ENCODE data around the gene HAL.

Gene HAL

DNA sequence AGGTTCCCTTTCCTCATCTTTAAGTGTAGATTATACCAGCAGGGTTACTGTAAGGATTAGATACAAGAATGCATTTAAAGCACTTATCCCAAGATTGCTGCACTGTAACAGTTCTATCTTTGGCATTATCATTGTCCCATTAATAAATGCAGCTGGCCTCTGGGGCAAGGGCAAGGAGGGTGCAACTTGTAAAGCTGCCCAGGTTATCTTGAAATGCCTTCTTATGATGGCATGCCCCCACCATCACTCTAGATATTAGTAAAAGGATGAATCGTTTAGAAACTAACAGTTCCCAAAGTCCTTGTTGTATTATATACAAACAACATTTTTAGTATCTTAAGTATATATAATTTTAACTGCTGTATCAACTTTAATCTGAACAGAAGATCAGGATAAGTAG is 32.4 kb upstream of the HAL start:
- Mint-ChIP-seq H3K27me3 (no peaks in the 10 kb centered on the region), H3K36me3 (peaks cover 28% of the 10 kb centered on the region), H3K4me1 (peaks cover 24% of the 10 kb centered on the region), H3K4me3 (no peak overlapping the region), H3K27ac (no peak overlapping the region), H3K9me3 (no peaks in the 10 kb centered on the region)
- no peak for ATAC-seq

DNA sequence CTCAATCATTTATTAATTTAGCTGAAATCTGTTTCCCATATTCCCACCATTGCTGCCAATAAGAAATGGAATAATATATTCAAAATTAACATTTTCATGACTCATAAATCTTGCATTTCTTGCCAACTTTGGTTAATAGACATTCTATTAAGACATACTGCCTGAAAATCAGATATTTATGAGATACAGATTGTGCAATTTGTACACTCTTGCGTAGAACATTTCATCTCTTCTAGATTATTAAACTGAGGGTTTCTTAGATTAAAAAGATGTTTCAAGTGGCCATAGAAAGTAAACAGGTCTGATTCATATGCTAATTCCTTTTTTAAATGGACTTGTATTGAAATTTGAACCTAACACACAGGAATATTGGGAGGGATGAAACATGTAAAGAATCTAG is 30.2 kb upstream of the HAL start:
- Mint-ChIP-seq H3K27me3 (no peaks in the 10 kb centered on the region), H3K4me1 (peaks cover 25% of the 10 kb centered on the region), H3K4me3 (no peak overlapping the region), H3K36me3 (peaks cover 34% of the 10 kb centered on the region), H3K9me3 (no peaks in the 10 kb centered on the region), H3K27ac (no peak overlapping the region)
- no peak for ATAC-seq

DNA sequence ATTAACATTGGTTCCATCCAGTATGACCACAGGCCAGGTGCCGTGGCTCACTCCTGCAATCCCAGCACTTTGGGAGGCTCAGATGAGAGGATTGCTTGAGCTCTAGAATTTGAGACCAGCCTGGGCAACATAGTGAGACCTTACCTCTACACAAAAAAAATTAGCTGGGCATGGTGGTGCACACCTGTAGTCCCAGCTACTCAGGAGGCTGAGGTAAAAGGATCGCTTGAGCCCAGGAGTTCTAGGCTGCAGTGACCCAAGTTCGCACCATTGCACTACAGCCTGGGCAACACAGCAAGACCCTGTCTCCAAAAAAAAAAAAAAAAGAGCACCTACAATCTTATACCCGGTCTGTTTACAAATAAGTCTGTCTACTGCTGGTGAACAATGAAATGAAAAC is 29.4 kb upstream of the HAL start:
- Mint-ChIP-seq H3K9me3 (no peaks in the 10 kb centered on the region), H3K36me3 (peaks cover 33% of the 10 kb centered on the region), H3K4me3 (no peak overlapping the region)

DNA sequence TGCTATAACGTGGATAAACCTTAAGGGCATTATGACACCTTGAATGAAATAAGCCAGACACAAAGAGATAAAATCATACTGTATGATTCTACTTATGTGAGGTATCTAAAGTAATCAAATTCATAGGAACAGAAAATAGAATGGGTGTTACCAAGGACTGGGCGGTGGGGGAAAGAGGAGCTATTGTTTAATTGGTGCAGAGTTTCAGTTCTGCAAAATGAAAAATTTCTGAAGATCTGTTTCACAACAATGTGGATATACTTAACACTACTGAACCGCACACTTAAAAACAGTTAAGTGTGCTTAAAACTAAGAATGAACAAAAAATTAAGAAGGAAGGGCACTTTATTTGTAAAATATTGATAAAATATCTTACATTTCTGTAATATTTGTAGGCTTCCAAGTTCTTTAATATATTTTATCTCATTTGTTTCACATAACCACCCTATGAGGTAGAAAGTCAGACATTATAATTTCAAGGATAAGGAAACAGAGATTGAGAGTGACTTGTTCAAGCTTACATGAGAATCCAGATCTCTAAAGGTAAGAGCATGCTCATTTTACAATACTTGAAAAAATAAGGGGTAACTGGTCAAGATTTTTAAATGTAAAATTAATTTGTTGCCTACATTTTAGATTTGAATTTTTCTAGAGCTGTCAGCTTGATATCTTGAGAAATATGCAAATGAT is 24.3 kb upstream of the HAL start:
- peak; percentile 94 for ATAC-seq
- Mint-ChIP-seq H3K36me3 (peaks cover 34% of the 10 kb centered on the region), H3K4me3 (no peak overlapping the region), H3K27me3 (no peaks in the 10 kb centered on the region), H3K27ac (peak overlapping the region; percentile 83), H3K9me3 (no peaks in the 10 kb centered on the region), H3K4me1 (peaks cover 23% of the 10 kb centered on the region)

More for the DNA sequence above, 29.4 kb upstream of the HAL start:
- H3K4me1 Mint-ChIP-seq: peaks cover 27% of the 10 kb centered on the region
- no peak overlapping the region for H3K27ac Mint-ChIP-seq
- ATAC-seq: no peak
- H3K27me3 Mint-ChIP-seq: no peaks in the 10 kb centered on the region

DNA sequence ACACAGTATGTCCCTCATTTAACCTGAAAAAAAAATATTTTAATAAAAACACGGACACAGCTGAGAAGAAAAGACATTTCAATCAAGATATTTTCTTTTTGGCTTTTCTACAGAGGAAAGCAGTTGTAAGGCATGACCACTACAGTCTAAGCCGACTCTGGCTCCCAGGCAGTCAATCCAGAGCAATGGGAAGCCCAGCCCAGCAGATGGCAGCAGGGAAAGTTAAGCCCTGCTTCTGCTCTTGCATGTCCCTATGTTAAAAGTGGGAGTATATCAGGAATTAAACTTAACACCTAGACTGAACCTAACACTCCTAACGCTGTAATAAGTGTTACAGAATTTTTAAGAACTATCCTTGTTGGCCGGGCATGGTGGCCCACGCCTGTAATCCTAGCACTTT is 19.5 kb upstream of the HAL start:
- Mint-ChIP-seq H3K4me3 (no peak overlapping the region), H3K27ac (no peak overlapping the region), H3K9me3 (no peaks in the 10 kb centered on the region), H3K27me3 (no peaks in the 10 kb centered on the region), H3K4me1 (peaks cover 9% of the 10 kb centered on the region), H3K36me3 (peaks cover 71% of the 10 kb centered on the region)
- no peak for ATAC-seq

DNA sequence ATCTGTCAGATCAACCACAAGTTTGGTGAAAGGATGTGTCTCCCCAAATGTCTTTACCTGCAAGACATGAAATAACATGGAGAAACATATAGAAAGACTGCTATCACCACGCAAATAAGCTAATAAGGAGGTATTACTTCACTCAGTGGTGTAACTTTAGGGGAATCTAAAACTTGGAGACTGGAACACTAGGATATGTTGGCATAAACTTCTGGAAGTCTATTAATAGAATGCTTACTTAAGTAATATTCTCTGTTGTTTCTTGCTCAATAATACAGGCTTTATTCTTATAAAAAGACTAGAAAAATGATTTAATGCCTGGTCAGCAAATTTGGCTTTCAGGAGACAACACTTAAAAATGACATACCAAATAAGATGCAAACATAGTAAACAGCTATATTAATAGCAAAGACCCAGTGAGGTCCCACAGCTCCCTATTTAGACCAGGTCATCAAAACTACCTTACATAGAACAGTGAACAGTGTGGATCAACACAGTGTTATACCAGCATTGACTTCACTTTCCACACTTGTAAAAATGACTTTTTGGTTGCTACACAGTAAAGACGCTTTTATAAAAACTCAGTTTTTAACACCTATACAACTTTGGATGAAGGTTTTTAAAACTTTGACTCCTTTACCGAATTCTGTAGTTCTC is 18.9 kb upstream of the HAL start:
- no peak for ATAC-seq
- Mint-ChIP-seq H3K9me3 (no peaks in the 10 kb centered on the region), H3K27me3 (no peaks in the 10 kb centered on the region), H3K4me1 (peaks cover 4% of the 10 kb centered on the region), H3K4me3 (no peak overlapping the region), H3K27ac (no peak overlapping the region), H3K36me3 (peaks cover 77% of the 10 kb centered on the region)

DNA sequence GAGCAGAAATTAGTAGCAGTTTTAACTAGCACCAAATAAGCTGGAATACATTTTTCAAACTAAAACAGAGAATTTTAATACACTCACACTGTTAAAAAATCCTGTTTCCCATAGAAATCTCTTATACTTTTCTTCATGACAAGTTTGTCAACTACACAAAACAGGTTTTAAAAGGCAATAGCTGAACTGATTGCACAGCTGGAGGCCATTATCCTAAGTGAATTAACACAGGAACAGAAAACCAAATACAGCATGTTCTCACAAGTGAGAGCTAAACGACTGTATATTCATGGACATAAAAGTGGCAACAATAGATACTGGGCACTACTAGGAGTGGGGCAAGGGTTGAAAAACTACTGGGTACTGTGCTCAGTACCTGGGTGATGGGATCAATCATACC is 11.6 kb upstream of the HAL start:
- Mint-ChIP-seq H3K4me1 (no peaks in the 10 kb centered on the region), H3K36me3 (peaks cover 61% of the 10 kb centered on the region), H3K27ac (no peak overlapping the region), H3K9me3 (no peaks in the 10 kb centered on the region), H3K4me3 (no peak overlapping the region), H3K27me3 (no peaks in the 10 kb centered on the region)
- no peak for ATAC-seq

DNA sequence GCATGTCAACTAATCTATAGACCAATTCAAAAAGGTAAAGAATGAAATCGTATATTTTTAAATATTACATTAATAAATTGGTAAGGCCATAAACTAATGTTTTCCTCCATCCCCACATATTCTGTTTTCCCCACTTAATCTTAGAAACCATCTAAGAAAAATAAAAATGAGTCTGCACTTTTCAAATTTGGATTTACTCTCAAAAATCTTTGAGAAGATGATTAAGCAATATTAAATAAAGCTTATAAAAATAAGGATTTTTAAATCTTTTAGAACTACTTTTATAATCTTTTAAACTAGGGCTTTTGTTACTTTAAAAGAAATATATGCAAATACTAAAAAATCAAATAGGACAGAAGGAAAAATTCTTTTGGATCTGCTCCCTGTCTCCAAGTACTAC is 10.6 kb upstream of the HAL start:
- Mint-ChIP-seq H3K27me3 (no peaks in the 10 kb centered on the region), H3K4me3 (no peak overlapping the region), H3K9me3 (no peaks in the 10 kb centered on the region), H3K4me1 (no peaks in the 10 kb centered on the region), H3K36me3 (peaks cover 57% of the 10 kb centered on the region), H3K27ac (no peak overlapping the region)
- no peak for ATAC-seq

DNA sequence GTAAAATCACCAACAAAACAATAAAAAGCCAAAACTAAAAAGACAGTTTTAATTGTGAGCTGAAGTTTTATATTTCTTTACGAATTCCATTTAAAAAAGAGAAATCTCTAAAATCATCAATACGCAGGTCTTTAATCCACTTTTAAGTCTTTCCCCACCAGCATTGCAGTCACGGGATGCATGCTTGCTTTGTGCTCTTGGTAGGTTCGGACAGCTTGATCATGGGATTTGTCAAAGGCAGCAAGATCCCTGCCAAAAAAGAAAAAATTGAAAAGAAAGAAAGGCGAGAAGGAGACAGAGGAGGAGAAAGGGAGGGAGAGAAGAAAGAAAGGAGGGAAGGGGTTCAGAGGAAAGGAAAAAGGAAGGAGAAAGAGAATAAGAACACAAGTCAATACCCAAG is 4.7 kb upstream of the HAL start:
- Mint-ChIP-seq H3K9me3 (no peaks in the 10 kb centered on the region), H3K36me3 (peaks cover 45% of the 10 kb centered on the region), H3K27ac (no peak overlapping the region), H3K27me3 (no peaks in the 10 kb centered on the region), H3K4me1 (peaks cover 12% of the 10 kb centered on the region), H3K4me3 (no peak overlapping the region)
- ATAC-seq: no peak

DNA sequence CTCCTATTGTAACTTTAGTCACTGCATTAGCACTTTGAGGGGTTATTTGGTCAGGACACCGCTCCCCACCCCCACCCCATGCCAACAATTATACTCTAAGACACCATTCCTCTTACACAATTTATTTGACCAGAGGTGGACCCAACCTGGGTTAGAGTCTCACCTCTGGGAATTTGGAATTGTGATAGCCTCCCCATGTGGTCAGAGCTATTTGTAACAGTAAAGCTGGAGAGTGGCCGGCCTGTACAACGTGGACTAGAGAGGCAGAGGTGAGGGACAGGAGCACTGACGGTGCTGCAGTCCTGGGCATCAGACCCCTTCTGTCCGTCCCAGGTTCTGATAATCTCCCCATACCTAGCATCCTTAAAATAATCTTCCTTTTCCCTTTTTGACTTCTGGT is 3.3 kb upstream of the HAL start:
- no peak for ATAC-seq
- H3K27me3 Mint-ChIP-seq: no peaks in the 10 kb centered on the region
- peaks cover 32% of the 10 kb centered on the region for H3K36me3 Mint-ChIP-seq
- H3K4me1 Mint-ChIP-seq: peaks cover 12% of the 10 kb centered on the region
- peak overlapping the region; percentile 18 for H3K27ac Mint-ChIP-seq
- no peak overlapping the region for H3K4me3 Mint-ChIP-seq
- H3K9me3 Mint-ChIP-seq: no peaks in the 10 kb centered on the region

DNA sequence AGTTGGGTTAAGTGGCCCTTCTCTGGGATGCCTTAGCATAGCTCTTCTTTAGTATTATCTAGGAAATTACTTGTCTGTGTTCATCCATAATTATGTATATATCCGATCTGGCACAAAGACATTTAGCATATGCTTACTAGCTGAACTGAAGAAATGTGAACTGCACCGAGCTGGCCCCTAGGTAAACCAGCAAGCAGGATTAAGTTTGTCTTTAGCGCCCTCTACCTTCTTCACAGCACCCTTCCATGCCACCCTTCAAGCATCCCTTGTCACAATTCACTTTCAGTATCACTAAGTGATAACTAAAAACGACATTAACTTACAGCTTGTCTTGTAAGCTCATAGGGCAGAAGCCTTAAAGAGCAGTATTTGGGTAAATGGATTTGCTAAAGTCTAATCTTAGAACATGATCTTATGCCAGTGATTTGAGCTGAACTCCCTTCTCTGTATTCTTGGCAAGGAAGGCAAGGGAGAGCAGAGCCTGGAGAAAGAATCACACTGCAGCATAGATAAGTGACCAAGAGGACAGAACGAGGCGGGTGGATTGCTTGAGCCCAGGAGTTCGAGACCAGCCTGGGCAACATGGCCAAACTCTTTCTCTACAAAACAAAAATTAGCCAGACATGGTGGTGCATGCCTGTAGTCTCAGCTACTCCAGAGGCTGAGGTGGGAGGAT is 2.6 kb upstream of the HAL start:
- H3K36me3 Mint-ChIP-seq: peaks cover 28% of the 10 kb centered on the region
- H3K4me3 Mint-ChIP-seq: no peak overlapping the region
- peak; percentile 93 for ATAC-seq
- no peaks in the 10 kb centered on the region for H3K9me3 Mint-ChIP-seq
- H3K27me3 Mint-ChIP-seq: no peaks in the 10 kb centered on the region
- peaks cover 12% of the 10 kb centered on the region for H3K4me1 Mint-ChIP-seq
- peak overlapping the region; percentile 18 for H3K27ac Mint-ChIP-seq

DNA sequence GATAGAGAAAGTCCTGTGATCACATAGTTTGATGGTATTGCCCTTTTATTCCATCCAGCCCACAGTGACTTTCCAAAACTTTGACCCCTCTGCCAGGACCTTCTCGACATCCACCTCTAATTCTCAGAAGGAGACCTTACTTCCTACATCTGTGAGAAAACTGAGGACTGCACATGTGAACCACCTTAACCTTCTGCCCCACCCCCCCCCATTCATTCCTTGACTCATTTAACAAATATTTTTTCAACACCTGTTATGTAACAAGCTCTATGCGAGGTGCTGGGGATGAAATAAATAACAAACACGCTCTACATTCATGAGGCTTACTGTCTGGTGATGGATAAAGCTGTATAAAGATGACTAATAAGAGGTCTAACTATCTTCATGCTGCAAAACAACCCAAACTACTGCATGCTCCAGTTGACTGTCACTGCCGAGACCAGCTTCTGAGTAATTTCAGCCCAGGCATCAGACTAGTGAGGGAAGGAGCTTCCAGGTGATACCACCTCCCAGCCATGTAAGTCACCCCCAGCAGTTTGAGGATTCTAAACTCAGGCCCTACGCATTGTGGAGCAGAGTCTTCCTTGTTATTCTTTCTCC is 1.9 kb upstream of the HAL start:
- Mint-ChIP-seq H3K4me3 (no peak overlapping the region), H3K36me3 (peaks cover 31% of the 10 kb centered on the region), H3K9me3 (no peaks in the 10 kb centered on the region), H3K4me1 (peaks cover 12% of the 10 kb centered on the region), H3K27ac (peak overlapping the region; percentile 18), H3K27me3 (no peaks in the 10 kb centered on the region)
- no peak for ATAC-seq

DNA sequence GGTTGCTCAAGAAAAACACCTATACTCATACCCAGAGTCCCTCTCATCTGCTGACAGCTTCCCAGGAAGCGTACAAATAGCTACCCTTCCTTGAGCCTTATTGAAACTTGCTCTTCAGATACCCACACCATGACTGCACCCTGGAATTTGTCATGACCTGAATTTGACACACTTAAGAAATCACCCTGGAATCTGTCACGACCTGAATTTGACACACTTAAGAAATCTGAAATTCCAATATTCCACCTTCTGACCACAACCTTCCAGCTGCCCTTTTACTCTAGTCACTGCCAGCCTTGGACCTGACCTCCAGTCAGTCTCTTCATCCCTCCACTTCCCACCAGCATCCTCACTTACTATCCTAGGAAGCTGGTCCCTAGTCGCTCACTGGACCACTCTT is 1.1 kb upstream of the HAL start:
- no peak overlapping the region for H3K27ac Mint-ChIP-seq
- no peak for ATAC-seq

DNA sequence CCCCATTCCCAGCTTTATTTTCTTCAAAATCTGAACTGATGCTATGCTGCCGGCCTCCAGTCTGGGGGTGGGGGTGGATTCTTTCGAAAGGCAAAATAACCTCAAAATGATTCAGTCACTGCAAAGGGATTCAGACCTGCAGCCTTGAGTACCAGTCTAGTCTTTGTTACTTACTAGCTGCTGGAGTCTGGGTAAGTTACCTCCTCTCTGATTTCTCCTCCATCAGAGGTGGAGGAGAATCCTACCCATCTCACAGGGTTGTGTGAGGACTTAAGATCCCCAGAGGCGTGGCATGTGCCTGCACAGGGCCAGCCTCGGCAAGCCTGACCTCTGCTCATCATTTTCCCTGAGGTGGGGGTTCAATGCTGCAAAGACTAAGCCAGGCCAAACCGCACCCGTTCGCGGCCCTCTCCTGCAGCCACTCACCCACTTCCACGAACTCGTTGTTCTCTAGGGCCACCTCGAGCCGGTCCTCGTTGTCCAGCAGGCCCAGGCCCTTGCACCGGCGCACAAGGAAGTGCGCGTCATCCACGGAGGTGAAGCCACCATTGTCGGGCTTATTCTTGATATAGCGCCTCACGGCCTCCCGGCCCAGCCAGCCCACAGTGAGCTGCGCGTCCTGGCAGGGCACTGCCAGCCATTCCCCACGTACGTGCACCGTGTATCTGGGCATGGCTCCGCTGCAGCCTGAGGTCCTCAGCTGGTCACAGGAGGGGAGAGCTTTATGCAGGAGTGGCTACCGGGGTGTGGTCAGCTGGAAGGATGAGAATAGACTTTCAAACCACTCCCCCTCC is 709 bp downstream of the HAL start:
- H3K4me3 Mint-ChIP-seq: no peak overlapping the region
- ATAC-seq: no peak
- no peaks in the 10 kb centered on the region for H3K27me3 Mint-ChIP-seq
- H3K9me3 Mint-ChIP-seq: no peaks in the 10 kb centered on the region
- H3K4me1 Mint-ChIP-seq: peaks cover 12% of the 10 kb centered on the region
- H3K27ac Mint-ChIP-seq: no peak overlapping the region
- peaks cover 20% of the 10 kb centered on the region for H3K36me3 Mint-ChIP-seq

More for the DNA sequence above, 1.1 kb upstream of the HAL start:
- Mint-ChIP-seq H3K4me1 (peaks cover 12% of the 10 kb centered on the region), H3K36me3 (peaks cover 28% of the 10 kb centered on the region), H3K27me3 (no peaks in the 10 kb centered on the region), H3K9me3 (no peaks in the 10 kb centered on the region), H3K4me3 (no peak overlapping the region)

DNA sequence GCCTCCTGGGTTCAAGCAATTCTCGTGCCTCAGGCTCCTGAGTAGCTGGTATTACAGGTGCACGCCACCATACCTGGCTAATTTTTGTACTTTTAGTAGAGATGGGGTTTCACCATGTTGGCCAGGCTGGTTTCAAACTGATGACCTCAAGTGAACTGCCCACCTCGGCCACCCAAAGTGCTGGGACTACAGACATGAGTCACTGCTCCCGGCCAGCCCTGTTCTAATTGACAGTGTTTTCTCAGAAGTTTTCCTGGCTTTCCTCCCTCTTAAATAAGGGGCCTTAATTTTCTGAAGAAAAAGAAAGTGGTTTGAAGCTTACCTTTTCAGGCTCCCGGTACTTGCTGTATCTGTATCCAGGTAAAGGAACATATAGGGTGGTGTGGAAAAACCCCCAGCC is 1.7 kb downstream of the HAL start:
- peaks cover 14% of the 10 kb centered on the region for H3K36me3 Mint-ChIP-seq
- no peaks in the 10 kb centered on the region for H3K27me3 Mint-ChIP-seq
- no peaks in the 10 kb centered on the region for H3K9me3 Mint-ChIP-seq
- no peak overlapping the region for H3K27ac Mint-ChIP-seq
- peaks cover 12% of the 10 kb centered on the region for H3K4me1 Mint-ChIP-seq
- no peak for ATAC-seq
- no peak overlapping the region for H3K4me3 Mint-ChIP-seq

All from stimulated activated memory B cell treated with anti-CD40 and anti-IgM and Interleukin-4, amounts not matched to agents 10 μg/mL and 1 μg/mL and 100 μg/mL, for 72 hours (primary cell).